ENCODE data around the gene COLGALT1.

COLGALT1 gene

GRCh38 chr19:17623224-17623935 lies 67.9 kb downstream of the COLGALT1 start:
- DNase-seq (ENCODE audit: low read depth): no peak

GRCh38 chr19:17624314-17624991 lies 69.0 kb downstream of the COLGALT1 start:
- DNase-seq (ENCODE audit: low read depth): no peak

DNA sequence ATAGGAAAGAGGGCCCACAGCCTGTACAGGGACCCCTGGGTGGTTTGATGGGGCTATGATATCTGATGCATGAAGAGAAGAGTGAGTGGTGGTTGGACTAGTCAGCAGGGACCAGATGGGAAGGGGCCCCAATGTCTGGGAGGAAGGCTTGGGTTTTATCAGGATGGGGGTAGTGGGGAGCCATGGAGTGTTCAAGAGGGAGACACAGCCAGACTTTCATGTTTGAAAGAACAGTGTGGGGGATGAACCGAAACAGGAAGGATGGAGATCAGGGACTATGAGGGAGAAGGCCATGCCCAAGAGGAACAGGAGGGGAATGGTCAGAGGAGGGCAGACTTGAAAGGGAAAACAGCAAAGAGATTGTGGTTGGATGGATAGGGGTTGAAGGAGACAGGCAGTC lies 69.6 kb downstream of the COLGALT1 start:
- no peak for DNase-seq (ENCODE audit: low read depth)

DNA sequence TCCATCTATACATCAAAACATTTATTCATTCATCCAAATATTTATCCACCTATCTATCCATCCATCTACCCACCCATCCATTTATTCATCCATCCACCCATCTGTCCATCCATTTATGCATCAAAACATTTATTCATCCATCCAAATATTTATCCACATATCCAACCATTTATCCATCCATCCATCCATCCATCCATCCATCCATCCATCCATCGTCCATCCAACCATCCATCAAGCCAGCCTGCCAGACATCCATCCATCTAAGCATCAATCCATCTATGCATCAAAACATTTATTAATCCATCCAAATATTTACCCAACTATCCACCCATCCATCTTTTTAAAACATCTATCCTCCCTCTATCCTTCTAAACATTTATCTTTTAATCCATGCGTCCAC lies 70.5 kb downstream of the COLGALT1 start:
- no peak for DNase-seq (ENCODE audit: low read depth)

DNA sequence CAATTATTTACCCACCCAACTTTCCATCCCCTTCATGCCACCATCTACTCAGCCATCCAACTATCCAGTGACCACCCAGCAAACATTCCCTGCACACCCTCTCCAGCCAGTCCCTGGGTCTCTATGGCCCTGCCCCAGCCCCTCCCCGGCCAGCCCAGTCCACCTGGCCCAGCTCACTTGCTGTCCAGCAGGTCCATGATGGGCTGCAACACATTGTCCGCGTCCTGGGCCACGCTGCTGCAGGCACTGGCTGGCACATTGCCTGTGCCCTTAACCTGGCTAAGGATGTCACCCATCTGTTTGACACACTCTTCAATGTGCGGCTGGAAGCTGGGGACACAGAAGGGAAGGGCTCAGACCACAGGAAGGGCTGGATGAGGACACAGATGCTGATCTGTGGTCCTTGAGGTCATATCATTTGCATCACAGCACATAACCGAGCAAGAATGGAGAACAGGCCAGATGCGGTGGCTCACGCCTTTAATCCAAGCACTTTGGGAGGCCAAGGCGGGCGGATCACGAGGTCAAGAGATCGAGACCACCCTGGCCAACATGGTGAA lies 71.1 kb downstream of the COLGALT1 start:
- DNase-seq (ENCODE audit: low read depth): no peak

DNA sequence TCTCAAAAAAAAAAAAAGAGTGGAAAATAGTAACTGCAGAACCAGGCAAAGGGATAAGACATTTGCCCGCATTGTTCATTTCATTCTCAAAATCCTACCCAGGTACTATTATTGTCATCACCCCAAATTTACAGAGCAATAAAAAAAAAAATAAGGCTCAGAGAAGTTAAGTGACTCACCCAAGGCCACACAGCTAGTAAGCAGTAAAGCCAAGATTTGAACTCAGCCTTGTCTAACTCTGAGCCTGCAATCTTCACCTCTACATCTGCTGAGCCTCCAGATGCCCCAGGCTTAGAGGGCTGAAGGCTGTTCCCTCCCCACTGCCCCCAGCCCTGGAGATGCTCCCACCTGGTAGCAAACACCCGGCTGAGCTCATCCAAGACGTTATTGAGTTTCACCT lies 71.7 kb downstream of the COLGALT1 start:
- DNase-seq (ENCODE audit: low read depth): no peak

DNA sequence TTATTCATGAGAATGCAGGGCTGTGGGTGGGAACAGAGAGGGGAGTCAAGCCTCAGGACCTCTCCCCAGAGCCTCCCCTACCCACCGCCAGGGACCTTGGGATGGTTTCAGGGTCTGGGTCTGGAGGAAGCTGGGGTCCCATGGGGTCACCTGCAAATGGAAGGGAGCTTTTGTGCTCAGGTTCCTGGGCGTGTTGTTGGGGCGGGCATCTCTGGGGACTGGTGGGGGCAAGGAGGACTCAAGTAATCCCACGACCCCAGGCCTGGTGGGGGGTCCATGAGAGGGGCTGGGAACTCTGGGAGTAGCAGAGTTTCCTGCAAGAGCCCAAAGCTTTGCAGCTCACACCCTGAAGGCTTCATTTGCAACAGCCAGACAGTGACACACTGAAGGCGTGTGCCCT lies 72.5 kb downstream of the COLGALT1 start:
- no peak for DNase-seq (ENCODE audit: low read depth)

DNA sequence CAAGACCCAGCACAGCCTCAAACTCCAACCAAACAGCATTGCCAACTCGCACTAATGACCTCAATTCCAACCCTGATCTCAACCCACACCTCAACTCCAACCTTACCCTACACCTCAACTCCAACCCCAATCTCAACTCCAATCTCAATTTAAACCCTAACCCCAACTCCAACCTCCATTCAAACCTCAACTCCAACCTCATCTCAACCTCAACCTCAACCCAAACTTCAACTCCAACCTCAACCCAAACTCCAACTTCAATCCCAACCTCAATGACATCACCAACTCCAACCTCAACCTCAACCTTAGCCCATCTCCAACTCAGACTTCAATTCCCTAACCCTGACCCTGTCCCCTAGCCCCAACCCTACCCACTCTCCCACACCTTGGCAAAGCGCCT lies 74.3 kb downstream of the COLGALT1 start:
- DNase-seq (ENCODE audit: low read depth): no peak

DNA sequence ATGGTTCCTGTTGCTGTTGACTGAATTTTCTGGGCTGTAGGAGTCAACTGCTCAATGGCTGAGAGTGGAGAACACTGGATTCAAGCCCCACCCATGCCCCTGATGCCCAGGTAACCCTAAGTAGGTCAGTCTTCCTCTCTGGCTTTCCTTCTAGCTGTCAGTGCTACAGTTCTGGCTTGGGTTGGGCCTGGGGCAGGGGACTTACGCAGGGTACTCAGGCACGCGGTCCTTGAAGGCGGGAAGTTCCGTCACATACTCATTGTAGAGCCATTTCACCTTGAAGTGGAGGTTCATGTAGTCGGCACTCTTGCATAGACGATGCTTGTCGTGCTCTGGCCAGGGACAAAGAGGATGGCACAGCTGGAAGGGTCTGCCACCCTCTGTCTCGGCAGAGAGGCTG lies 77.1 kb downstream of the COLGALT1 start:
- DNase-seq (ENCODE audit: low read depth): no peak
